Epithelial cell of esophagus (primary cell): Measurements from ENCODE around the gene AHCYL2.
"Not testable (repeated sequence)": the region's sequence is repeated elsewhere in the genome, so short reads cannot be mapped to it uniquely, and the experiment has no call there.

Source experiments
- DNase-seq: peaks from one replicate; pipeline ENCODE4 v3.0.0; 2010; ENCODE audit warnings: low read depth
- H3K4me3 ChIP-seq: 2 replicates; pipeline ENCODE4 v1.5.1; 2011; ENCODE audit warnings: mild to moderate bottlenecking, low read length, control low read depth
- CTCF ChIP-seq: IDR thresholded peaks from 2 replicates; pipeline ENCODE4 v1.5.1; 2011; ENCODE audit warnings: low read depth, mild to moderate bottlenecking, low read length, control low read depth, inconsistent platforms; ENCODE audit not compliant: insufficient read depth; ENCODE audit errors: missing control alignments

The AHCYL2 gene

GRCh38 chr7:129393255-129393654 lies 168.4 kb downstream of the AHCYL2 start:
- no peak for TF ChIP-seq CTCF
- no peak for DNase-seq
- H3K4me3 ChIP-seq = no peak overlapping the region

- H3K4me3 ChIP-seq = no peak overlapping the region
- TF ChIP-seq CTCF = no peak
- no peak for DNase-seq
These were observed 169.3 kb downstream of the AHCYL2 start for GRCh38 chr7:129394101-129394500.

GRCh38 chr7:129394982-129395914 lies 170.4 kb downstream of the AHCYL2 start:
- no peak for DNase-seq
- H3K4me3 ChIP-seq = no peak overlapping the region
- TF ChIP-seq CTCF = no peak

GRCh38 chr7:129401228-129401966 lies 176.6 kb downstream of the AHCYL2 start:
- H3K4me3 ChIP-seq = no peak overlapping the region
- peak; percentile 38 for DNase-seq
- no peak for TF ChIP-seq CTCF

GRCh38 chr7:129401967-129402860 lies 177.4 kb downstream of the AHCYL2 start:
- H3K4me3 ChIP-seq = no peak overlapping the region
- DNase-seq = peak; percentile 19
- TF ChIP-seq CTCF = peak; percentile 26

- no peak for DNase-seq
- no peak overlapping the region for H3K4me3 ChIP-seq
These were observed 180.7 kb downstream of the AHCYL2 start for GRCh38 chr7:129405527-129405926.

GRCh38 chr7:129410238-129410637 lies 185.4 kb downstream of the AHCYL2 start:
- H3K4me3 ChIP-seq, DNase-seq: not testable (repeated sequence)

More at GRCh38 chr7:129405527-129405926, 180.7 kb downstream of the AHCYL2 start:
- TF ChIP-seq CTCF = no peak
